Trophoblast cell (in vitro differentiated cells and primary cell): Measurements from ENCODE around the gene RANBP9.

Experiments
- DNase-seq, 2 donors: peaks; one replicate each; pipeline ENCODE4 v3.0.0-alpha.2; 2016
- H2AFZ ChIP-seq: 2 replicates; pipeline ENCODE4 v1.6.1; 2013; ENCODE audit warnings: low read length, moderate library complexity, mild to moderate bottlenecking; ENCODE audit not compliant: insufficient read depth, poor library complexity
- H2AK5ac ChIP-seq: 2 replicates; pipeline ENCODE4 v1.6.1; 2013; ENCODE audit warnings: mild to moderate bottlenecking, low read length
- H2BK120ac ChIP-seq: 2 replicates; pipeline ENCODE4 v1.6.1; 2013; ENCODE audit warnings: low read length, mild to moderate bottlenecking, moderate library complexity; ENCODE audit not compliant: insufficient read depth, poor library complexity
- H2BK12ac ChIP-seq: 2 replicates; pipeline ENCODE4 v1.6.1; 2013; ENCODE audit warnings: mild to moderate bottlenecking, low read length, moderate library complexity
- H2BK5ac ChIP-seq: 2 replicates; pipeline ENCODE4 v1.6.1; 2013; ENCODE audit warnings: low read length, low read depth, moderate library complexity, mild to moderate bottlenecking; ENCODE audit not compliant: poor library complexity
- H3K14ac ChIP-seq: 2 replicates; pipeline ENCODE4 v1.6.1; 2013; ENCODE audit warnings: mild to moderate bottlenecking, low read length
- H3K18ac ChIP-seq: 2 replicates; pipeline ENCODE4 v1.6.1; 2013; ENCODE audit warnings: mild to moderate bottlenecking, low read length
- H3K23ac ChIP-seq: 2 replicates; pipeline ENCODE4 v1.6.1; 2013; ENCODE audit warnings: low read length
- H3K27ac ChIP-seq: 2 replicates; pipeline ENCODE4 v1.5.1; 2013; ENCODE audit warnings: low read depth, mild to moderate bottlenecking, inconsistent platforms, low read length, moderate library complexity
- H3K27me3 ChIP-seq: 2 replicates; pipeline ENCODE4 v1.6.1; 2013; ENCODE audit warnings: inconsistent platforms, mild to moderate bottlenecking, low read length, moderate library complexity; ENCODE audit not compliant: insufficient read depth
- H3K36me3 ChIP-seq, 2 experiments: 1 replicate in 1 of 2; 2 replicates in 1 of 2; pipeline ENCODE4 v1.6.1; 2013; ENCODE audit warnings: low read length in 2 of 2, mild to moderate bottlenecking in 2 of 2, moderate library complexity in 1 of 2; ENCODE audit not compliant: insufficient read depth in 2 of 2, control insufficient read depth in 1 of 2
- H3K4ac ChIP-seq: 2 replicates; pipeline ENCODE4 v1.6.1; 2013; ENCODE audit warnings: low read depth, mild to moderate bottlenecking, low read length, moderate library complexity
- H3K4me1 ChIP-seq, 2 experiments: 1 replicate in 1 of 2; 2 replicates in 1 of 2; pipeline ENCODE4 v1.6.1; 2013; ENCODE audit warnings: low read length in 2 of 2, mild to moderate bottlenecking in 2 of 2, moderate library complexity in 1 of 2; ENCODE audit not compliant: insufficient read depth in 2 of 2, control insufficient read depth in 1 of 2
- H3K4me2 ChIP-seq: 2 replicates; pipeline ENCODE4 v1.6.1; 2013; ENCODE audit warnings: inconsistent platforms, mild to moderate bottlenecking, low read length, moderate library complexity
- H3K4me3 ChIP-seq: 2 replicates; pipeline ENCODE4 v1.5.1; 2013; ENCODE audit warnings: mild to moderate bottlenecking, low read depth, low read length, inconsistent platforms
- H3K79me1 ChIP-seq: one replicate; pipeline ENCODE4 v1.6.1; 2013; ENCODE audit warnings: low read length
- H3K79me2 ChIP-seq: 2 replicates; pipeline ENCODE4 v1.6.1; 2013; ENCODE audit warnings: low read length, mild to moderate bottlenecking; ENCODE audit not compliant: control insufficient read depth, insufficient read depth, poor library complexity
- H3K9ac ChIP-seq: 2 replicates; pipeline ENCODE4 v1.6.1; 2013; ENCODE audit warnings: mild to moderate bottlenecking, low read length
- H3K9me3 ChIP-seq: 2 replicates; pipeline ENCODE4 v1.6.1; 2013; ENCODE audit warnings: low read depth, mild to moderate bottlenecking, control low read depth, inconsistent platforms, low read length; ENCODE audit not compliant: insufficient read depth
- H4K12ac ChIP-seq: 2 replicates; pipeline ENCODE4 v1.6.1; 2013; ENCODE audit warnings: low read depth, mild to moderate bottlenecking, low read length, moderate library complexity
- H4K8ac ChIP-seq: 2 replicates; pipeline ENCODE4 v1.6.1; 2013; ENCODE audit warnings: low read depth, mild to moderate bottlenecking, low read length, moderate library complexity
- H4K91ac ChIP-seq: one replicate; pipeline ENCODE4 v1.6.1; 2013; ENCODE audit warnings: low read depth, mild to moderate bottlenecking, low read length, moderate library complexity
- WGBS: extraction: QIAGEN DNeasy Blood & Tissue Kit; methylation state at CpG from one replicate; pipeline ENCODE4 v1.1.7; 2013; ENCODE audit warnings: missing lambda C conversion rate; ENCODE audit not compliant: insufficient read length, insufficient coverage; ENCODE audit errors: extremely low coverage; 5-methylcytosine and 5-hydroxymethylcytosine counted together

Gene RANBP9

GRCh38 chr6:13577926-13578325 lies 133.7 kb downstream of the RANBP9 start:
- Histone ChIP-seq H3K79me2 (peaks cover 4% of the 10 kb centered on the region), H3K4ac (no peak overlapping the region), H3K4me3 (no peak overlapping the region), H3K79me1 (peaks cover 7% of the 10 kb centered on the region), H4K91ac (no peak overlapping the region), H3K23ac (no peak overlapping the region), H4K8ac (no peak overlapping the region), H3K9ac (no peak overlapping the region), H3K4me1 (no peaks in the 10 kb centered on the region), H3K9me3 (no peaks in the 10 kb centered on the region), H2AFZ (no peak overlapping the region), H3K27me3 (no peaks in the 10 kb centered on the region), H3K36me3 (no peaks in the 10 kb centered on the region), H3K18ac (no peak overlapping the region), H2BK12ac (no peak overlapping the region), H3K4me2 (no peak overlapping the region), H3K27ac (no peak overlapping the region), H3K14ac (no peak overlapping the region), H2BK120ac (no peak overlapping the region), H2AK5ac (no peak overlapping the region), H4K12ac (no peak overlapping the region), H2BK5ac (no peak overlapping the region)
- no peak for DNase-seq
- WGBS = no CpG with 5 or more reads among the region's 3 CpGs

GRCh38 chr6:13576017-13576416 lies 135.6 kb downstream of the RANBP9 start:
- Histone ChIP-seq H3K4ac (no peak overlapping the region), H3K27me3 (no peaks in the 10 kb centered on the region), H3K4me2 (no peak overlapping the region), H2BK12ac (no peak overlapping the region), H3K79me2 (peaks cover 4% of the 10 kb centered on the region), H3K14ac (no peak overlapping the region), H4K12ac (no peak overlapping the region), H3K27ac (no peak overlapping the region), H2BK120ac (no peak overlapping the region), H3K9me3 (no peaks in the 10 kb centered on the region), H3K36me3 (no peaks in the 10 kb centered on the region), H4K8ac (no peak overlapping the region), H3K9ac (no peak overlapping the region), H2AK5ac (no peak overlapping the region), H2AFZ (no peak overlapping the region), H3K18ac (no peak overlapping the region), H3K79me1 (peaks cover 7% of the 10 kb centered on the region), H3K23ac (no peak overlapping the region), H3K4me1 (no peaks in the 10 kb centered on the region), H4K91ac (no peak overlapping the region), H2BK5ac (no peak overlapping the region), H3K4me3 (no peak overlapping the region)
- no peak for DNase-seq
- no CpG with 5 or more reads among the region's 3 CpGs for WGBS

- Histone ChIP-seq H3K27ac (no peak overlapping the region), H3K4me2 (peak overlapping the region; percentile 75), H2BK120ac (no peak overlapping the region), H3K36me3 (no peaks in the 10 kb centered on the region), H3K27me3 (no peaks in the 10 kb centered on the region), H2AK5ac (no peak overlapping the region), H3K9me3 (no peaks in the 10 kb centered on the region), H3K4ac (no peak overlapping the region), H4K91ac (no peak overlapping the region), H4K12ac (no peak overlapping the region), H2BK12ac (no peak overlapping the region), H2BK5ac (no peak overlapping the region), H3K79me1 (peaks cover 7% of the 10 kb centered on the region), H3K9ac (no peak overlapping the region), H4K8ac (no peak overlapping the region), H3K14ac (no peak overlapping the region), H2AFZ (no peak overlapping the region), H3K4me1 (no peaks in the 10 kb centered on the region), H3K18ac (no peak overlapping the region), H3K23ac (no peak overlapping the region), H3K79me2 (peaks cover 4% of the 10 kb centered on the region), H3K4me3 (no peak overlapping the region)
- no peak for DNase-seq
- WGBS = no CpG with 5 or more reads among the region's 3 CpGs
Observed at GRCh38 chr6:13575377-13575775, 136.3 kb downstream of the RANBP9 start.

GRCh38 chr6:13574571-13575376 lies 136.9 kb downstream of the RANBP9 start, which contains the start of gene SIRT5:
TSS of gene SIRT5 (plus strand) at chr6:13574601. CDS start at chr6:13584111, 9,510 bp downstream.
- no peak within 1 kb of the TSS for H3K23ac ChIP-seq
- H3K36me3 ChIP-seq = no peaks in the 10 kb centered on the region
- peak within 1 kb of the TSS; percentile 92 for H3K18ac ChIP-seq
- no peaks in the 10 kb centered on the region for H3K27me3 ChIP-seq
- peak within 1 kb of the TSS; percentile 86 for H3K9ac ChIP-seq
- H2BK120ac ChIP-seq = peak within 1 kb of the TSS; percentile 81
- H3K4ac ChIP-seq = peak within 1 kb of the TSS; percentile 73
- peak within 1 kb of the TSS; percentile 96 for H4K91ac ChIP-seq
- H3K79me1 ChIP-seq = peaks cover 7% of the 10 kb centered on the region
- H2BK12ac ChIP-seq = no peak within 1 kb of the TSS
- no peaks in the 10 kb centered on the region for H3K4me1 ChIP-seq
- peak within 1 kb of the TSS; percentile 75 for H3K4me2 ChIP-seq
- H3K79me2 ChIP-seq = peaks cover 4% of the 10 kb centered on the region
- H2AFZ ChIP-seq = peak within 1 kb of the TSS; percentile 97
- no peaks in the 10 kb centered on the region for H3K9me3 ChIP-seq
- peak within 1 kb of the TSS; percentile 90 for H3K27ac ChIP-seq
- H2AK5ac ChIP-seq = no peak within 1 kb of the TSS
- peak within 1 kb of the TSS; percentile 95 for H4K8ac ChIP-seq
- H3K4me3 ChIP-seq = peak within 1 kb of the TSS; percentile 80
- H2BK5ac ChIP-seq = peak within 1 kb of the TSS; percentile 79
- peak within 1 kb of the TSS; percentile 97 for H4K12ac ChIP-seq
- no CpG with 5 or more reads among the region's 52 CpGs for WGBS
- DNase-seq = peak; percentile 93 to 94
- peak within 1 kb of the TSS; percentile 93 for H3K14ac ChIP-seq
